HG03280 (cell line): ENCODE measurements around the gene ISOC1.
A peak's percentile ranks its signal among the peaks of the same experiment; 100 is the strongest.

Source experiments
- ATAC-seq: cut with Tn5 transposase; IDR thresholded peaks from one replicate; pipeline ENCODE4 v1.9.1; 2021; ENCODE audit warnings: mild to moderate bottlenecking, moderate library complexity; ENCODE audit not compliant: unreplicated experiment

ISOC1 gene

GRCh38 chr5:129124608-129125007 is 30.1 kb downstream of the ISOC1 start:
- ATAC-seq, result no peak

DNA sequence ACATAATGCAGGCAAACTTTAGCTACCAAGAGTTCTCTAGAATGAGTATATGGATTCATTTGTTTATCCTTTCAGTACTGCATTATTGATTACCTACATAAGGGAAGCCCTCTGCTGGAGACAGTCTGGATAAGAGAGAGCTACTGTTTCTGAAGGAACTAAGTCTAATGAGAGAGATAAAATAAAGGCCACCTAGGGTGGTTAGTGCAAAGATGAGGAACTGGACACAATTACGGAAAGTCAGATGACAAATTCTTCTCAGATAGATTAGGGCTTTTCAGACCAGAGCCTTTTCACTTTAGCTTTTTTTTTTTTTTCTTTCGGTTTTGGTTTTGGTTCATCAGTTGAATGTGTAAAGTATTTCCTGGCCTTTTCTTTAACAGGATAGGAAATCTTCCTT is 31.3 kb downstream of the ISOC1 start:
- peak; percentile 72 for ATAC-seq

GRCh38 chr5:129133553-129133952 is 39.0 kb downstream of the ISOC1 start:
- ATAC-seq, result no peak

DNA sequence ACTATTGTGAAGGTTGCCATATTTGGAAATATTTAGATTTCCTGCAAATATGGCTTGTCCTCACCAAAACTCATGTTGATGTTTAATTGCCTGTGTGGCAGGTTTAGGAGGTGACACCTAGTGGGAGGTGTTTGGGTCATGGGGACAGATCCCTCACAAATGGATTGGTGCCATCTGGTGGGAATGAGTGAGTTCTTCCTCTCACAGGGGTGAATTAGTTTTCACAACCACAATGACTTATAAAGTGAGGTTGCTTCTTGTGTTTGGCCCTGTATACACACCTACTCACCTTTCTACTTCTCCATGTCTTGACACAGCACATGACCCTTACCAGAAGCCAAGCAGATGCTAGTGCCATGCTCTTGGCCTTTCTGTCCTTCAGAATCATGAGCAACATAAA is 41.1 kb downstream of the ISOC1 start:
- peak; percentile 69 for ATAC-seq

DNA sequence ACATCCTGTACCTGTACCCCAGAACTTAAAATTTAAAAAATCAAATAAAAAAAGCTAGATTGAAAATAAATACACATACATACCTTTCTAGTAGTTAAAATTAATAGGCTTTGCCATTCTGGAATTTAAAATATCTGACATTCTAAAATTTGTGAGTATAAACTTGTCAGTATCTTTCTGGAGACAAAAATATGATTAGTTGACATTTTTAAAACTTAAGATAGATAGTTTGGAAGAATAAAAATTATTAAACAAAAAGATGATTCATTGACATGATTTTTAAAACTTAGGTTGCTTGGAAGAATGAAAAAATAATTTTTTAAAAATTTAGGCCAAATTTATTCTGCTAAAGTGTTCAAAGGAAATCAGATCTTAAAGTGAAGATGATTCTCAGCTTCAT is 43.1 kb downstream of the ISOC1 start:
- no peak for ATAC-seq

- no peak for ATAC-seq
Measured at GRCh38 chr5:129141078-129141477, 46.5 kb downstream of the ISOC1 start.

- no peak for ATAC-seq
Measured at GRCh38 chr5:129141696-129142095, 47.1 kb downstream of the ISOC1 start.

GRCh38 chr5:129155876-129156275 is 61.3 kb downstream of the ISOC1 start:
- ATAC-seq, result no peak

DNA sequence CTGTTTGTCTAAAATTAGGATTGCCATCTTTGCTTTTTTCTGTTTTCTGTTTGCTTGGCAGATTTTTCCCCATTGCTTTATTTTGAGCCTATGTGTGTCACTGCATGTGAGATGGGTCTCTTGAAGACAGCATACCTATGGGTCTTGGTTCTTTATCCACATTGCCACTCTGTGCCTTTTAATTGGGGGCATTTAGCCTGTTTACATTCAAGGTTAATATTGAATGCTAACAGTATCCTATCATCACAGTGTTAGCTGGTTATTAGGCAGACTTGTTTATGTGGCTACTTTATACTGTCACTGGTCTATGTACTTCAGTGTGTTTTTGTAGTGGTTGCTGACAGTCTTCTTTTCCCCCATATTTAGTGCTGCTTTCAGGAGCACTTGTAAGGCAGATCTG is 67.3 kb downstream of the ISOC1 start:
- no peak for ATAC-seq
